ENCODE measurements around the gene DHX15. TPM values are rescaled to one million over a fixed set of nuclear protein-coding genes. Genes with fewer than 3 reads are reported as not detected.

The DHX15 gene
- total RNA-seq, 2 experiments from 2014 or later: 216 to 222 TPM

DNA sequence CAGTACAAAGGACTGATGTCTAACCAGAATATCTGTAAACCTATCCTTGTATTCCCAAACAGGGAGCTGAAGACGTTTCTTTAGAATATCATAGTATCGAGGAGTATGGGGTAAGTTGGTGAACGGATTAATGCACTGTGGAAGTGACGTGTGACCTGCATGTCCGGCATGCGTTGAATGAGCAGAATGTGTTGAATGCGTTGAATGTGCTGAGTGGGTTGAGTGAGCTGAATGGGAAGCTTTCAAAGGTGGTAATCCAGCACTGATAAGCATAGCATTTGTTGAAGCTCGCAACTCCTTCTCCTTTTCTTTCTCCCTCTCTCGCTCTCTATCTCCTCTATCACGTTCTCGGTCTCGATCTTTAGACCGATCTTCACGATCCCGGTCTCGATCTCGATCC lies 8.1 kb downstream of the DHX15 start:
- no peak for ATAC-seq

GRCh38 chr4:24574236-24574635 lies 10.1 kb downstream of the DHX15 start:
- CTCF ChIA-PET: interaction anchor here (0.9 to 1.3 kb wide), 3 partner anchors 11 to 22 kb away, joined by 3 to 7 read pairs (median 4); partner anchors contain the start of gene DHX15
- peaks cover 84% of the 10 kb centered on the region for H3K4me1 Mint-ChIP-seq (ENCODE audit: low read depth)
- TF ChIP-seq CTCF (IDR thresholded peaks at IDR 0.05): no peak

More for the DNA sequence above, 8.1 kb downstream of the DHX15 start:
- Mint-ChIP-seq H3K27me3 (no peaks in the 10 kb centered on the region), H3K9me3 (no peaks in the 10 kb centered on the region), H3K36me3 (ENCODE audit: low read depth) (peaks cover 80% of the 10 kb centered on the region), H3K4me3 (no peak overlapping the region), H3K27ac (no peak overlapping the region), H3K4me1 (ENCODE audit: low read depth) (peaks cover 78% of the 10 kb centered on the region)
- no peak for TF ChIP-seq CTCF (IDR thresholded peaks at IDR 0.05)
- intact Hi-C loops (cut with micrococcal nuclease): no loop called here
- ChIA-PET CTCF (no interaction called here), POLR2A (interaction anchor here (0.6 to 10.1 kb wide), 2 partner anchors 6 to 12 kb away, joined by 3 to 73 read pairs; partner anchors contain the start of gene DHX15)
- DNase-seq: no peak

GRCh38 chr4:24573582-24573981 lies 10.8 kb downstream of the DHX15 start:
- ChIA-PET CTCF (interaction anchor here (1.1 to 1.3 kb wide), 2 partner anchors 16 to 21 kb away, joined by 3 to 7 read pairs; no protein-coding TSS in a partner anchor), POLR2A (interaction anchor here (0.6 to 10.1 kb wide), 3 partner anchors 8 to 22 kb away, joined by 3 to 73 read pairs (median 5); partner anchors contain the start of gene DHX15)
- intact Hi-C loops (cut with micrococcal nuclease): no loop called here
- H3K27me3 Mint-ChIP-seq: no peaks in the 10 kb centered on the region
- ATAC-seq (no peak), DNase-seq (no peak)
- H3K4me1 Mint-ChIP-seq (ENCODE audit: low read depth): peaks cover 82% of the 10 kb centered on the region
- H3K9me3 Mint-ChIP-seq: no peaks in the 10 kb centered on the region
- peaks cover 82% of the 10 kb centered on the region for H3K36me3 Mint-ChIP-seq (ENCODE audit: low read depth)
- H3K27ac Mint-ChIP-seq: no peak overlapping the region
- H3K4me3 Mint-ChIP-seq: no peak overlapping the region
- TF ChIP-seq CTCF (IDR thresholded peaks at IDR 0.05): no peak

More at GRCh38 chr4:24574236-24574635, 10.1 kb downstream of the DHX15 start:
- no peak for ATAC-seq
- POLR2A ChIA-PET: interaction anchor here (1.7 to 10.1 kb wide), 2 partner anchors 8 to 11 kb away, joined by 9 to 73 read pairs; partner anchors contain the start of gene DHX15
- Mint-ChIP-seq H3K27ac (no peak overlapping the region), H3K9me3 (no peaks in the 10 kb centered on the region), H3K4me3 (no peak overlapping the region), H3K27me3 (no peaks in the 10 kb centered on the region), H3K36me3 (ENCODE audit: low read depth) (peaks cover 87% of the 10 kb centered on the region)
- intact Hi-C loops (cut with micrococcal nuclease): no loop called here
- no peak for DNase-seq

- no peak for TF ChIP-seq CTCF (IDR thresholded peaks at IDR 0.05)
- no peak for DNase-seq
- Mint-ChIP-seq H3K9me3 (no peaks in the 10 kb centered on the region), H3K27me3 (no peaks in the 10 kb centered on the region), H3K27ac (no peak overlapping the region), H3K4me1 (ENCODE audit: low read depth) (peaks cover 71% of the 10 kb centered on the region), H3K4me3 (no peak overlapping the region), H3K36me3 (ENCODE audit: low read depth) (peaks cover 78% of the 10 kb centered on the region)
- intact Hi-C loops (cut with micrococcal nuclease): no loop called here
- CTCF ChIA-PET: interaction anchor here (1.1 kb wide), 1 partner anchor 19 kb away, joined by 4 read pairs; no protein-coding TSS in a partner anchor
- POLR2A ChIA-PET: interaction anchor here (1.4 to 10.1 kb wide), 2 partner anchors 11 to 17 kb away, joined by 6 to 73 read pairs; partner anchors contain the start of gene DHX15
- ATAC-seq: no peak
Observed at GRCh38 chr4:24570574-24571236, 13.6 kb downstream of the DHX15 start.

DNA sequence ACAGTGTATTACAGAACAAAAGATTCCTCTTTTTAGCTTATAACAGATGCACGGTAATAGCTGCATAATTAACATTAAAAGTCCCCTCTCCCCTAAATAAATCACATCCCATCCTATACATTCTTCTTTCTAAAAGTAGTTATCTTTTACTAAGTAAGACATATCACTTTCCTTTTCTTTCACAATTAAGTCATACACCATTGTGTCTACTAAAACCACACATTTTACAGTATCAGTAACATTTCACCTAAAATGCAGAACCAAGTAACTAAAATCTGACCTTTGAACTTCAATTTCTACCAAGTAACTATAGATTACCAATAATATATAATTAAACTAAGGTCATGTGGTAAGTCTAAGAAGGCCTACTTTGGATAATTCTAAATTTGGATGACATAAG lies 14.2 kb downstream of the DHX15 start:
- H3K4me1 Mint-ChIP-seq (ENCODE audit: low read depth): peaks cover 71% of the 10 kb centered on the region
- intact Hi-C loops (cut with micrococcal nuclease): no loop called here
- no peak overlapping the region for H3K4me3 Mint-ChIP-seq
- CTCF ChIA-PET: interaction anchor here (1.1 kb wide), 1 partner anchor 18 kb away, joined by 4 read pairs; no protein-coding TSS in a partner anchor
- no peak overlapping the region for H3K27ac Mint-ChIP-seq
- no peaks in the 10 kb centered on the region for H3K27me3 Mint-ChIP-seq
- POLR2A ChIA-PET: interaction anchor here (1.4 to 10.1 kb wide), 2 partner anchors 12 to 16 kb away, joined by 6 to 73 read pairs; partner anchors contain the start of gene DHX15
- no peak for TF ChIP-seq CTCF (IDR thresholded peaks at IDR 0.05)
- DNase-seq (no peak), ATAC-seq (no peak)
- peaks cover 78% of the 10 kb centered on the region for H3K36me3 Mint-ChIP-seq (ENCODE audit: low read depth)
- no peaks in the 10 kb centered on the region for H3K9me3 Mint-ChIP-seq
